HFF-Myc (cell line): ENCODE data around the gene CD274.

ENCODE experiments used
- DNase-seq: peaks from one replicate; pipeline ENCODE4 v3.0.0-alpha.2; 2011; ENCODE audit warnings: low read depth; ENCODE audit errors: extremely low read depth
- H3K4me3 ChIP-seq: replicated peaks from 2 replicates; pipeline ENCODE4 v1.5.1; 2011; ENCODE audit warnings: low read depth, mild to moderate bottlenecking, control low read depth, low read length
- CTCF ChIP-seq: IDR thresholded peaks from 2 replicates; pipeline ENCODE4 v1.5.1; 2012; ENCODE audit warnings: mild to moderate bottlenecking, low read depth, low read length, control low read depth; ENCODE audit errors: missing control alignments

The CD274 gene

GRCh38 chr9:5499889-5500398 is 49.6 kb downstream of the CD274 start:
- no peak overlapping the region for H3K4me3 ChIP-seq
- TF ChIP-seq CTCF: no peak
- peak; percentile 38 for DNase-seq

- no peak for DNase-seq
Measured at GRCh38 chr9:5500441-5501235, 50.3 kb downstream of the CD274 start.

GRCh38 chr9:5502553-5502952 is 52.2 kb downstream of the CD274 start:
- no peak overlapping the region for H3K4me3 ChIP-seq
- no peak for DNase-seq

More at GRCh38 chr9:5500441-5501235, 50.3 kb downstream of the CD274 start:
- TF ChIP-seq CTCF: no peak
- H3K4me3 ChIP-seq: no peak overlapping the region

GRCh38 chr9:5509573-5509972 is 59.2 kb downstream of the CD274 start:
- H3K4me3 ChIP-seq: no peak overlapping the region
- TF ChIP-seq CTCF: no peak
- peak; percentile 92 for DNase-seq

More at GRCh38 chr9:5502553-5502952, 52.2 kb downstream of the CD274 start:
- TF ChIP-seq CTCF: no peak

GRCh38 chr9:5510360-5510931 is 60.1 kb downstream of the CD274 start, which contains the start of gene PDCD1LG2:
Gene PDCD1LG2, plus strand, starts transcription at chr9:5510531. Its CDS starts 12,016 bp downstream, at chr9:5522547.
- peak within 1 kb of the TSS; percentile 40 for H3K4me3 ChIP-seq
- no peak for TF ChIP-seq CTCF
- DNase-seq: peak; percentile 27

GRCh38 chr9:5510989-5511388 is 60.6 kb downstream of the CD274 start:
- DNase-seq: peak; percentile 61
- H3K4me3 ChIP-seq: peak overlapping the region; percentile 40
- no peak for TF ChIP-seq CTCF
